Spinal cord (tissue), 10 donors: ENCODE data around the gene GPR107. TPM values are rescaled to one million over a fixed set of nuclear protein-coding genes. Genes with fewer than 3 reads are reported as not detected.

Experiments
- DNase-seq, 6 donors: peaks; one replicate each; pipeline versions ENCODE4 v3.0.0 to v3.0.0-alpha.2; 2013 to 2015; ENCODE audit warnings: low spot score in 6 of 6, low read depth in 4 of 6
- H3K27ac ChIP-seq: one replicate; pipeline ENCODE4 v1.5.1; 2013; ENCODE audit warnings: low read depth, low read length, control low read depth
- H3K27me3 ChIP-seq: one replicate; pipeline ENCODE4 v1.6.1; 2013; ENCODE audit warnings: low read length; ENCODE audit not compliant: control insufficient read depth, insufficient read depth
- H3K36me3 ChIP-seq: one replicate; pipeline ENCODE4 v1.6.1; 2013; ENCODE audit warnings: low read length; ENCODE audit not compliant: control insufficient read depth, insufficient read depth
- H3K4me1 ChIP-seq: one replicate; pipeline ENCODE4 v1.6.1; 2013; ENCODE audit warnings: low read length; ENCODE audit not compliant: control insufficient read depth, insufficient read depth
- H3K4me3 ChIP-seq: one replicate; pipeline ENCODE4 v1.5.1; 2013; ENCODE audit warnings: low read depth, low read length, control low read depth
- H3K9me3 ChIP-seq: one replicate; pipeline ENCODE4 v1.6.1; 2013; ENCODE audit warnings: low read length; ENCODE audit not compliant: control insufficient read depth, insufficient read depth
- WGBS: methylation state at CpG from one replicate; pipeline ENCODE4 v1.1.5; 2013; ENCODE audit warnings: missing lambda C conversion rate; ENCODE audit not compliant: insufficient coverage; 5-methylcytosine and 5-hydroxymethylcytosine counted together
- polyA plus RNA-seq, 2 donors: library from polyadenylated mRNA; unstranded; fragments of 120-200 nt; gene quantifications; one replicate each; pipeline ENCODE4 v1.2.1, GENCODE V29; 2013; ENCODE audit not compliant: insufficient read length in 2 of 2
- total RNA-seq, 2 donors: library from RNA; depleted of rRNA in 1 of 2; stranded (reverse); fragments of 120-200 nt in 1 of 2; fragments of >200 nt in 1 of 2; gene quantifications; one replicate each; pipeline versions ENCODE4 v1.2.3 to v1.2.4, GENCODE V29; 2013 to 2014
- donor health status: healthy.

Gene GPR107
- total and polyA plus RNA-seq, 4 donors: 24.8 to 46.6 (median 44.2) TPM

DNA sequence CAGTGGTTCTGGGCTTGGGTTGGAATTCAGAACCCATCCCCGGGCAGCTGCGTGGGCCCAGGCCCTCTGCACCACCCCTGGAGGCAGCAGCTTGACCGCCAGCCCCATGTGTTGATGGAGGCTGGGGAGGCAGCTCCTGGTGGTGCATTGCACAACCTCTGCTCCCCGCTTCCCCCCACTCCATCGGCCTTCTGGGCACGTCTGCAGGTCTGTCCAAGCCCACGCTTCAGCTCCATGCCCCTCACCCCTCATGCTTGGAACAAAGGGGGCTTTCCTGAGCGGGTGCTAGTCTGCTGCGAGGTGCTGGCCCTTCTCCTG lies 119.9 kb downstream of the GPR107 start:
- peaks cover 39% of the 10 kb centered on the region for H3K36me3 ChIP-seq
- H3K4me3 ChIP-seq: peak overlapping the region; percentile 61
- WGBS: 19% methylated on average over 9 of the region's 9 CpGs
- H3K27me3 ChIP-seq: no peaks in the 10 kb centered on the region
- H3K4me1 ChIP-seq: peaks cover 66% of the 10 kb centered on the region
- DNase-seq: peak in 1 of 6 donors; percentile 45
- H3K27ac ChIP-seq: peak overlapping the region; percentile 57
- no peaks in the 10 kb centered on the region for H3K9me3 ChIP-seq

- H3K4me1 ChIP-seq: peaks cover 66% of the 10 kb centered on the region
- peak overlapping the region; percentile 61 for H3K4me3 ChIP-seq
- DNase-seq: no peak
- no peaks in the 10 kb centered on the region for H3K9me3 ChIP-seq
- H3K27me3 ChIP-seq: no peaks in the 10 kb centered on the region
- H3K27ac ChIP-seq: peak overlapping the region; percentile 57
- 70% methylated on average over 8 of the region's 9 CpGs for WGBS
- H3K36me3 ChIP-seq: peaks cover 39% of the 10 kb centered on the region
Observed at GRCh38 chr9:130174025-130174424, 120.3 kb downstream of the GPR107 start.

DNA sequence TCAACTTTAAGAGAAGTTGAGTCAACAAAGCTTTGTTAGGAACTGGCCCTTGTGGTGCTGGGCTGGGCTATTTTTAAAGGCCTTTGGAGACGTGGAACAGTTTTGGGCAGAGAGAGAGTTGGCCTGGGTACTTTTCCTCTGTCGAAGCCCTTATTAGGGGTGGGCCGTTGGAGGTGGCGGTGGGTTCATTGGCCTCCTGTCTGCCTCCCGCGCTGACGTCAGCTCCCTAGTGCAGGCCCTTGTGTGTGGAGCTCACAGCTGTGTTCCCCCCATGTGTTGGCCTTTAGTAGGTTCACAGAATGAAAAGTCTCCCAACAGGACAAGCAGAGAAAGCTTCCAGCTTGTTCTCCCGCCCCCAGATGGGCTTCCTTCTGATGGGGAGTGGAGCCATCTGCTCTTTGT lies 121.2 kb downstream of the GPR107 start:
- H3K27ac ChIP-seq: peak overlapping the region; percentile 33

DNA sequence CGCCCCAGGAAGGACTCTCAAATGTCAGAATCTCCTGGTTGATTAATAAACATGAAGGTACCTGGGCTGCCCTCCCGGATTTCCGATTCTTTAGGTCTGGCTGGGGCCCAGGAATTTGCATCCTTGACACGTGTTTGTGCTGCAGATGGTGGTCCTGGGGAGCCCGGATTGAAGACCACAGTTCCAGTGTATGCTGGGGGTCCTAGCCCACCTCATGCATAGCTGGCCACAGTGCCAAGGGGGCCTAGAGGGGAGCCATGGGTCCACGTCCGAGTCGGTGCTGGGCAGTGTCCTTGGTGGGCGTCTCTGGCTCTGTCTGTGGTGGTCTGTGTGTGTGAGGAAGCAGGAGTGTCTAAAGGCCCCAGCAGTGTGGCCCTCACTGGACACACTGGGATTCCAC lies 121.6 kb downstream of the GPR107 start:
- no peaks in the 10 kb centered on the region for H3K9me3 ChIP-seq
- H3K4me3 ChIP-seq: no peak overlapping the region
- H3K27ac ChIP-seq: no peak overlapping the region
- no peak for DNase-seq
- H3K4me1 ChIP-seq: peaks cover 66% of the 10 kb centered on the region
- H3K27me3 ChIP-seq: no peaks in the 10 kb centered on the region
- peaks cover 39% of the 10 kb centered on the region for H3K36me3 ChIP-seq
- WGBS: 45% methylated on average over 7 of the region's 9 CpGs

More for the DNA sequence above, 121.2 kb downstream of the GPR107 start:
- peak in 1 of 6 donors; percentile 39 for DNase-seq
- 23% methylated on average over 7 of the region's 8 CpGs for WGBS
- H3K27me3 ChIP-seq: no peaks in the 10 kb centered on the region
- H3K4me3 ChIP-seq: no peak overlapping the region
- H3K9me3 ChIP-seq: no peaks in the 10 kb centered on the region
- peaks cover 66% of the 10 kb centered on the region for H3K4me1 ChIP-seq
- H3K36me3 ChIP-seq: peaks cover 39% of the 10 kb centered on the region

- Histone ChIP-seq H3K9me3 (no peaks in the 10 kb centered on the region), H3K27me3 (no peaks in the 10 kb centered on the region), H3K27ac (no peak overlapping the region), H3K4me3 (no peak overlapping the region), H3K4me1 (peaks cover 55% of the 10 kb centered on the region), H3K36me3 (peaks cover 53% of the 10 kb centered on the region)
- WGBS: 87% methylated on average over 5 of the region's 6 CpGs
- DNase-seq: no peak
Observed at GRCh38 chr9:130176760-130177159, 123.1 kb downstream of the GPR107 start.

- WGBS: 63% methylated on average over 14 of the region's 20 CpGs
- Histone ChIP-seq H3K4me3 (no peak overlapping the region), H3K27ac (no peak overlapping the region), H3K4me1 (peaks cover 63% of the 10 kb centered on the region), H3K36me3 (peaks cover 63% of the 10 kb centered on the region), H3K9me3 (no peaks in the 10 kb centered on the region), H3K27me3 (no peaks in the 10 kb centered on the region)
- peak in 2 of 6 donors; percentile 43 to 64 for DNase-seq
Observed at GRCh38 chr9:130177898-130178805, 124.4 kb downstream of the GPR107 start.

DNA sequence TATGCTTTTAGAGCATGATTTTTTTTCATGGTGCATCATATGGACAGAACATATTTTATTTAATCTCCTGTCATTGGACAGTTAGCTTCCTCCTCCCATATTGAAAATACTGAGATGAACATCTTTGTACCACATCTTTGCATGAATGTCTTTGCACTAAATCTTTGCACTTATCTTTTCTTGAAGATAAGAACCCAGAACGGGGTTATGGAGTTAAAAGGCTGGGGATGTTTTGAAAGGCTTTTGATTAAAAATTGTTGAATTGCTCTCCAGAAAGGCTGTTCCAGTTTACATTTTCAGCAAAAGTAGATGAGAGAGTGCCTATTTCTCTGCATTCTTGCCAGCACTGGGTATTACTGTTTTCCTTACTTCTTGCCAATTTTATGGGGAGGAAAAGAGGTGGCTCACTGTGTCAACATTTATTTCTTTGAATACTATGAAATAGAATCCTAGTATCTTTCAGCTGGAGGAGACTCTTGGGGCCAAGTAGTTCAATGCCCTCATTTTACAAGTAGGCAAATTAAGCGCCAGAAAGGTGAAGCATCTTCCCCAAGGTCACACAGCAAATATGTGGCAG lies 125.7 kb downstream of the GPR107 start:
- H3K27me3 ChIP-seq: no peaks in the 10 kb centered on the region
- no peaks in the 10 kb centered on the region for H3K9me3 ChIP-seq
- no peak overlapping the region for H3K27ac ChIP-seq
- DNase-seq: no peak
- no peak overlapping the region for H3K4me3 ChIP-seq
- no CpG with 5 or more reads among the region's 2 CpGs for WGBS
- peaks cover 53% of the 10 kb centered on the region for H3K36me3 ChIP-seq
- H3K4me1 ChIP-seq: peaks cover 57% of the 10 kb centered on the region

DNA sequence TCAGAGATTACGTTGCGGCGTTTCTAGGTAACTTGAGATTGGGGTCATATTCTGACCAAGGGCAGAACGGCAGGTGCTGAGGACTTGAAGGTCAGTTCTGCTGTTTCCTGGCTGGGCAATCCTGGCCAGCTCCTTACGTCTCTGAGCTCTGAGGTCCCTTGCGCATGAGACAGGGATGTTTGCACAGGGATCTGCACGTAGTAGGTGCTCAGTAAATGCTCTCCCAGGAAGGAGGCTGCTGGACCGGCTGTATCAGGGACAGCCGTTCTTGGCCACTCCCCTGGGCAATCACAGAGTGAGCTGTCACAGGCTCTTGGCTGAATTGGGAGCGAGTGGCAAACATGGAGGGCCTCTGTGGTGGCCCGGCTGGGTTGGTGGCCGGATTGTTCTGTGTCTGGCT lies 126.8 kb downstream of the GPR107 start:
- H3K4me1 ChIP-seq: peaks cover 54% of the 10 kb centered on the region
- WGBS: 97% methylated on average over 12 of the region's 12 CpGs
- H3K27me3 ChIP-seq: no peaks in the 10 kb centered on the region
- H3K4me3 ChIP-seq: no peak overlapping the region
- H3K27ac ChIP-seq: no peak overlapping the region
- no peak for DNase-seq
- H3K36me3 ChIP-seq: peaks cover 55% of the 10 kb centered on the region
- H3K9me3 ChIP-seq: no peaks in the 10 kb centered on the region

DNA sequence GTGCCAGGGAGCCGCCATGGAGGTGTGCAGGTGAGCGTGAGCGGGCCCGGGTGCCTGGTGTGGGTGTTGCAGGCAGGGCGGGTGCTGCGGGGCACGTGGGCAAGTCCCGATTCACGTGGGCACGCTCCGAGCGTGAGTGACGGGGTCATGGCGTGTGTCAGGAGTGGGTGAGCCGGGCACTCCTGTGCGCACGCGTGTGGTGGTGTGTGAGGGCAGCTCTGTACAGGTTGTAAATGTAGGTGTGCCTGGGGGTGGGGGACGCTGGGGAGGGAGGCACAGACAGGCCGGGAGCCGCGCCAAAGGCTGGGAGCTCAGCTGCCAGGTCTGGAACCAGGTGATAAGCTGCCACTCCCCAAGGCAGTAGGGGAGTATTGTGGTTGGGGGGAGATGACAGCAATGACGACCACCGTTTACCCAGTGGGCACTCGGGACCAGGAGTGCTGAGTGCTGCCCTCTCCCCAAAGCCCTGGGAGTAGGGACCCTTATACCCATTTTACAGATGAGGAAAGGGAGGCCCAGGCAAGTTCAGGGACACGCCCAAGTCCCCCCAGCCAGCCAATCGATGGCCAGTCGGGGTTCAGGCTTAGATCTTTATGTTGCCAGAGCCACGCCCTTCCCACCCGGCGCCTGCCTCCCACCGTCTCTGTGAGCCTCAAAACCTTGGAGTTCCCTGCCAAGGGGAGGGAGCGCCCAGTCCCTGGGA lies 128.1 kb downstream of the GPR107 start:
- Histone ChIP-seq H3K27me3 (no peaks in the 10 kb centered on the region), H3K36me3 (peaks cover 55% of the 10 kb centered on the region), H3K4me1 (peaks cover 56% of the 10 kb centered on the region), H3K9me3 (no peaks in the 10 kb centered on the region), H3K4me3 (no peak overlapping the region), H3K27ac (no peak overlapping the region)
- no peak for DNase-seq
- 94% methylated on average over 32 of the region's 33 CpGs for WGBS
